Measurements from ENCODE around the gene HS3ST3A1.
A peak's percentile ranks its signal among the peaks of the same experiment; 100 is the strongest.

Gene HS3ST3A1

GRCh38 chr17:13597723-13598347 lies 3.9 kb downstream of the HS3ST3A1 start:
- DNase-seq: no peak

- DNase-seq: no peak
Observed at GRCh38 chr17:13596241-13596923, 5.3 kb downstream of the HS3ST3A1 start.

GRCh38 chr17:13595599-13595899 lies 6.2 kb downstream of the HS3ST3A1 start:
- DNase-seq: no peak

GRCh38 chr17:13594762-13595598 lies 6.7 kb downstream of the HS3ST3A1 start:
- peak; percentile 69 for DNase-seq

GRCh38 chr17:13594310-13594709 lies 7.4 kb downstream of the HS3ST3A1 start:
- DNase-seq: no peak

- DNase-seq: no peak
Observed at GRCh38 chr17:13593757-13594156, 8.0 kb downstream of the HS3ST3A1 start.

- no peak for DNase-seq
Observed at GRCh38 chr17:13593021-13593751, 8.5 kb downstream of the HS3ST3A1 start.

GRCh38 chr17:13592427-13592826 lies 9.3 kb downstream of the HS3ST3A1 start:
- DNase-seq: no peak

GRCh38 chr17:13590441-13590840 lies 11.3 kb downstream of the HS3ST3A1 start:
- no peak for DNase-seq

- DNase-seq: no peak
Observed at GRCh38 chr17:13589658-13590057, 12.1 kb downstream of the HS3ST3A1 start.

- DNase-seq: no peak
Observed at GRCh38 chr17:13587487-13588338, 14.0 kb downstream of the HS3ST3A1 start.

- DNase-seq: no peak
Observed at GRCh38 chr17:13584701-13585080, 17.0 kb downstream of the HS3ST3A1 start.

- no peak for DNase-seq
Observed at GRCh38 chr17:13583996-13584700, 17.6 kb downstream of the HS3ST3A1 start.

GRCh38 chr17:13582776-13583547 lies 18.8 kb downstream of the HS3ST3A1 start:
- no peak for DNase-seq

GRCh38 chr17:13581925-13582324 lies 19.8 kb downstream of the HS3ST3A1 start:
- no peak for DNase-seq

- DNase-seq: no peak
Observed at GRCh38 chr17:13580790-13581189, 20.9 kb downstream of the HS3ST3A1 start.

GRCh38 chr17:13576661-13577526 lies 24.8 kb downstream of the HS3ST3A1 start:
- DNase-seq: no peak

GRCh38 chr17:13575922-13576419 lies 25.8 kb downstream of the HS3ST3A1 start:
- DNase-seq: no peak

- no peak for DNase-seq
Observed at GRCh38 chr17:13575466-13575865, 26.3 kb downstream of the HS3ST3A1 start.

GRCh38 chr17:13572581-13572980 lies 29.1 kb downstream of the HS3ST3A1 start:
- no peak for DNase-seq
